Stimulated activated CD4-positive, alpha-beta T cell treated with anti-CD3 and anti-CD28 coated beads, Interleukin-12 subunit alpha, Interleukin-12 subunit beta, amount 100 ng/mL, for 24 hours (primary cell): ENCODE results near the gene RAPSN.

Experiments used
- DNase-seq, 2 experiments: peaks; one replicate each; pipeline ENCODE4 v3.0.0-alpha.2; 2020; ENCODE audit warnings: low read depth in 2 of 2

Gene RAPSN

GRCh38 chr11:47448566-47449427 lies at the start of gene RAPSN:
TSS of gene RAPSN (minus strand) at chr11:47449136. CDS start at chr11:47448964, 172 bp downstream.
- no peak for DNase-seq

- DNase-seq = no peak
Observed at GRCh38 chr11:47498149-47498548, 49.2 kb upstream of the RAPSN start.

GRCh38 chr11:47496808-47497207 lies 47.9 kb upstream of the RAPSN start:
- no peak for DNase-seq

GRCh38 chr11:47495856-47496217 lies 46.9 kb upstream of the RAPSN start:
- no peak for DNase-seq

- DNase-seq = no peak
Observed at GRCh38 chr11:47495011-47495855, 46.3 kb upstream of the RAPSN start.

GRCh38 chr11:47489395-47489755 lies 40.4 kb upstream of the RAPSN start:
- no peak for DNase-seq

- no peak for DNase-seq
Observed at GRCh38 chr11:47488674-47489394, 39.9 kb upstream of the RAPSN start.

GRCh38 chr11:47488111-47488510 lies 39.2 kb upstream of the RAPSN start:
- DNase-seq = no peak

GRCh38 chr11:47487421-47487820 lies 38.5 kb upstream of the RAPSN start:
- no peak for DNase-seq

GRCh38 chr11:47485107-47485506 lies 36.2 kb upstream of the RAPSN start:
- DNase-seq = no peak

- no peak for DNase-seq
Observed at GRCh38 chr11:47483457-47483856, 34.5 kb upstream of the RAPSN start.

- no peak for DNase-seq
Observed at GRCh38 chr11:47480762-47481161, 31.8 kb upstream of the RAPSN start.

GRCh38 chr11:47478651-47479329 lies 29.9 kb upstream of the RAPSN start:
- no peak for DNase-seq

- no peak for DNase-seq
Observed at GRCh38 chr11:47477753-47478152, 28.8 kb upstream of the RAPSN start.

- no peak for DNase-seq
Observed at GRCh38 chr11:47477323-47477722, 28.4 kb upstream of the RAPSN start.

GRCh38 chr11:47470671-47471070 lies 21.7 kb upstream of the RAPSN start:
- DNase-seq = no peak

GRCh38 chr11:47469361-47470179 lies 20.6 kb upstream of the RAPSN start:
- no peak for DNase-seq

GRCh38 chr11:47468598-47469214 lies 19.8 kb upstream of the RAPSN start:
- no peak for DNase-seq

- DNase-seq = no peak
Observed at GRCh38 chr11:47467357-47467756, 18.4 kb upstream of the RAPSN start.

GRCh38 chr11:47466701-47467250 lies 17.8 kb upstream of the RAPSN start:
- no peak for DNase-seq
